ENCODE data around the gene GMDS. TPM values are rescaled to one million over a fixed set of nuclear protein-coding genes. Genes with fewer than 3 reads are reported as not detected.
A peak's percentile ranks its signal among the peaks of the same experiment; 100 is the strongest.

Gene GMDS
- total RNA-seq, 1 experiment from 2014 or later, result 27.6 TPM

DNA sequence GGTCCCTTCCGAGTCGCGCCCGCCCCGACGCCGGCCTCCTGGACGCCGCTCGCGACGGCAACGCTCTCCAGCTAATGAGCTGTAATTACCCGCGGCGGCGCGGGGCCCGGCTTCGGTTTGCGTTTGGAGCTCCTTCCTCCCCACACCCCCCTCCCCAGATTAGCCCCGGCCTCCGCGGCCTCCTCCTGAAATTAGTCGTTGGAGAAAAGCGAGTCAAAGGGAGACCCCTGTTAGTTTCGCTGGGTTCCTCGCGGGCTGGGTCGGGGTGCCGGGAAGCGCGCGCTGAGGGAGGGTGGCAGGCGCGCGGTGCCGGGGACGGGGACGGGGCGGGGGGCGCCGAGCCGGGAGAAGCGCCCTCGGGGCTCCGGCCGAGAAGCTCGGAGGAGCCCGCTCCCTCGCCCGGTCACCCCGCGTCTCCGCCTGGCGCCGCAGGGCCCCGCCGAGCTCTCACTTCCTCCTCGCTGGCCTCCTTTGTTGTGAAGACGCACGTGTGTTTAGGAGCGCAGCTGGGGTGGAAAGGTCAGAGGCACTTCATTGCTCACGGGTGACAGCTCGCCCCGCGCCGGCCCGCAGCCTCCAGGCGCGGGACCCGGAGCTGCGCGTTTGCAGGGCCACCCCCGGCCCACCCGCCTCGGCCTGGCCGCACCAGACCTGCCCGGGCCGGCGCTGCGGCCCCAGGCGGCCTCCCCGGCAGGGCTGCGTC lies 630.8 kb downstream of the GMDS start:
- peaks cover 80% of the 10 kb centered on the region for H3K27me3 ChIP-seq (ENCODE audit: insufficient read depth, low read length)
- no peak overlapping the region for H3K18ac ChIP-seq (ENCODE audit: insufficient read length, low read depth, low read length)
- H3K27me3 Mint-ChIP-seq (ENCODE audit: low read depth), result peaks cover 89% of the 10 kb centered on the region

More for the DNA sequence above, 630.8 kb downstream of the GMDS start:
- TF ChIP-seq, protein P1, sequence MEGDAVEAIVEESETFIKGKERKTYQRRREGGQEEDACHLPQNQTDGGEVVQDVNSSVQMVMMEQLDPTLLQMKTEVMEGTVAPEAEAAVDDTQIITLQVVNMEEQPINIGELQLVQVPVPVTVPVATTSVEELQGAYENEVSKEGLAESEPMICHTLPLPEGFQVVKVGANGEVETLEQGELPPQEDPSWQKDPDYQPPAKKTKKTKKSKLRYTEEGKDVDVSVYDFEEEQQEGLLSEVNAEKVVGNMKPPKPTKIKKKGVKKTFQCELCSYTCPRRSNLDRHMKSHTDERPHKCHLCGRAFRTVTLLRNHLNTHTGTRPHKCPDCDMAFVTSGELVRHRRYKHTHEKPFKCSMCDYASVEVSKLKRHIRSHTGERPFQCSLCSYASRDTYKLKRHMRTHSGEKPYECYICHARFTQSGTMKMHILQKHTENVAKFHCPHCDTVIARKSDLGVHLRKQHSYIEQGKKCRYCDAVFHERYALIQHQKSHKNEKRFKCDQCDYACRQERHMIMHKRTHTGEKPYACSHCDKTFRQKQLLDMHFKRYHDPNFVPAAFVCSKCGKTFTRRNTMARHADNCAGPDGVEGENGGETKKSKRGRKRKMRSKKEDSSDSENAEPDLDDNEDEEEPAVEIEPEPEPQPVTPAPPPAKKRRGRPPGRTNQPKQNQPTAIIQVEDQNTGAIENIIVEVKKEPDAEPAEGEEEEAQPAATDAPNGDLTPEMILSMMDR (conservative IDR thresholded peaks at IDR 0.05), result no peak
- H4K8ac ChIP-seq (replicated peaks; ENCODE audit: insufficient read length, low read depth, low read length), result no peak overlapping the region
- WGBS (ENCODE audit: extremely low coverage, insufficient read length, low lambda C conversion rate), result no CpG with 5 or more reads among the region's 85 CpGs
- H4K5ac ChIP-seq (ENCODE audit: insufficient read length, low read depth, low read length), result no peak overlapping the region
- H3K79me1 ChIP-seq (ENCODE audit: insufficient read depth, low read depth, low read length, poor library complexity, severe bottlenecking), result no peaks in the 10 kb centered on the region
- H2BK5ac ChIP-seq (ENCODE audit: insufficient read length, low read length), result no peak overlapping the region
- no peaks in the 10 kb centered on the region for H4K20me1 ChIP-seq (ENCODE audit: control insufficient read depth, insufficient read depth, insufficient read length)
- no peak overlapping the region for H2BK20ac ChIP-seq (ENCODE audit: low read depth, low read length, poor library complexity, severe bottlenecking)
- H2BK120ac ChIP-seq (ENCODE audit: low read depth, low read length, poor library complexity, severe bottlenecking), result no peak overlapping the region
- peaks cover 5 to 28% of the 10 kb centered on the region in 2 experiments; a peak in 3 of 4 replicates for H3K4me1 Mint-ChIP-seq
- H3T11ph ChIP-seq (ENCODE audit: low read length), result no peak overlapping the region
- no peak overlapping the region for H2AFZ ChIP-seq (ENCODE audit: low read length)
- H3K9me3 ChIP-seq (ENCODE audit: control insufficient read depth, low read depth, low read length), result no peaks in the 10 kb centered on the region
- no peak overlapping the region for H3K9ac ChIP-seq (ENCODE audit: extremely low read depth, insufficient read length, low read length)
- no peak overlapping the region for H4K91ac ChIP-seq (ENCODE audit: insufficient read length, low read depth, low read length)
- H3K56ac ChIP-seq (ENCODE audit: insufficient read length, low read depth, low read length), result no peak overlapping the region
- peaks cover 4% of the 10 kb centered on the region for H3K23me2 ChIP-seq (ENCODE audit: insufficient read length, low read depth, low read length, poor library complexity, severe bottlenecking)
- no peak overlapping the region for H3K4ac ChIP-seq (ENCODE audit: low read depth, low read length)
- no peak overlapping the region for H3K14ac ChIP-seq (ENCODE audit: insufficient read depth, low read length)
- no peak overlapping the region for H3K27ac Mint-ChIP-seq
- H3K27ac ChIP-seq (ENCODE audit: insufficient read length, low read depth, low read length), result no peak overlapping the region
- peak overlapping the region; percentile 19 for H3K4me2 ChIP-seq (ENCODE audit: insufficient read depth, insufficient read length, low read length)
- H3K23ac ChIP-seq (ENCODE audit: insufficient read length, low read depth, low read length), result no peak overlapping the region
- H3K4me1 ChIP-seq (ENCODE audit: insufficient read depth, low read length), result no peaks in the 10 kb centered on the region; the same call in 1 of the 2 replicates
- no peaks in the 10 kb centered on the region for H3K79me2 ChIP-seq (ENCODE audit: insufficient read depth, low read length)
- no peaks in the 10 kb centered on the region for H3K36me3 Mint-ChIP-seq (ENCODE audit: insufficient read depth in 1 of 3, low read depth in 3 of 3)
- DNase-seq, result peak; percentile 65
- H2AK5ac ChIP-seq (ENCODE audit: insufficient read length, low read length), result no peak overlapping the region
- no peak overlapping the region for H2BK15ac ChIP-seq (ENCODE audit: low read depth, low read length)
- no peak overlapping the region for H2BK12ac ChIP-seq (ENCODE audit: insufficient read length, low read depth, low read length)
- H3K9me3 Mint-ChIP-seq, result peaks cover 0 to 4% of the 10 kb centered on the region in 2 experiments; a peak in 3 of 5 replicates
- H3K4me3 Mint-ChIP-seq, result no peak overlapping the region; a peak in 2 of 5 replicates
